ENCODE measurements around the gene MRPL42.

DNA sequence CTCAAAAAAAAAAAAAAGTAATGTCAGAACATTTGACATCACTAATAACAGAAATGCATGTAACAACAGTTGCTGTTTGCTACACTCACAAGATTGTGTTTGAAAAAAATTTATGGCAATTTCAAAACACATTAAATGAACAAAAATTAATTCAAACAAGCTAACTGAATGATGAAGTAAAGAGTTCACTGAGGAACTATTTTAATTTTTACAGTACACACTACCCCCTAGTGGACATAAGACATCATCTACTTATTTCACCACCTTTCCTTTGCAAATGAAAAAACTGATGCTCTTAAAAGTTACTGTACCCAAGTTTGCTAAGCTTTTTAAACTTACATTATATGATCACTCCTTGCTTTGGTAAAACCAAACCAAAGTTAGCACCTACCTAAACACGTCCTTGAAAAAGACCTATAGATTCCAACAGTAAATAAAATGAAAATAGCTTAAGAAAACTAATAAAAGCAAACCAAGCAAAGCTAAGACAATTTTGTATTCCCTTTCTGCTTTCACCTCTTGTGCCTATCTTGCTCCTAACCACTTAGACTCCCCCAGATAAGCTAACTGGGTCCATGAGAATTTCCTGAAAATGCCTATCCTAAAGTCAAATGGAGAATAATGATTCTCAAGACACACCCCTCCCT is 47.8 kb upstream of the MRPL42 start:
- TF ChIP-seq, protein P1, sequence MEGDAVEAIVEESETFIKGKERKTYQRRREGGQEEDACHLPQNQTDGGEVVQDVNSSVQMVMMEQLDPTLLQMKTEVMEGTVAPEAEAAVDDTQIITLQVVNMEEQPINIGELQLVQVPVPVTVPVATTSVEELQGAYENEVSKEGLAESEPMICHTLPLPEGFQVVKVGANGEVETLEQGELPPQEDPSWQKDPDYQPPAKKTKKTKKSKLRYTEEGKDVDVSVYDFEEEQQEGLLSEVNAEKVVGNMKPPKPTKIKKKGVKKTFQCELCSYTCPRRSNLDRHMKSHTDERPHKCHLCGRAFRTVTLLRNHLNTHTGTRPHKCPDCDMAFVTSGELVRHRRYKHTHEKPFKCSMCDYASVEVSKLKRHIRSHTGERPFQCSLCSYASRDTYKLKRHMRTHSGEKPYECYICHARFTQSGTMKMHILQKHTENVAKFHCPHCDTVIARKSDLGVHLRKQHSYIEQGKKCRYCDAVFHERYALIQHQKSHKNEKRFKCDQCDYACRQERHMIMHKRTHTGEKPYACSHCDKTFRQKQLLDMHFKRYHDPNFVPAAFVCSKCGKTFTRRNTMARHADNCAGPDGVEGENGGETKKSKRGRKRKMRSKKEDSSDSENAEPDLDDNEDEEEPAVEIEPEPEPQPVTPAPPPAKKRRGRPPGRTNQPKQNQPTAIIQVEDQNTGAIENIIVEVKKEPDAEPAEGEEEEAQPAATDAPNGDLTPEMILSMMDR (IDR thresholded peaks at IDR 0.05; ENCODE audit: low read depth, low read length, poor library complexity, severe bottlenecking): peak; percentile 59
- no peak for TF ChIP-seq EZH2phosphoT487 (IDR thresholded peaks at IDR 0.05; ENCODE audit: borderline replicate concordance, low read length)
